ENCODE data around the gene FAM8A1. TPM values are rescaled to one million over a fixed set of nuclear protein-coding genes. Genes with fewer than 3 reads are reported as not detected.

The FAM8A1 gene
- total RNA-seq, 6 experiments from 2014 or later: 27.5 to 51.4 (median 41.3) TPM

DNA sequence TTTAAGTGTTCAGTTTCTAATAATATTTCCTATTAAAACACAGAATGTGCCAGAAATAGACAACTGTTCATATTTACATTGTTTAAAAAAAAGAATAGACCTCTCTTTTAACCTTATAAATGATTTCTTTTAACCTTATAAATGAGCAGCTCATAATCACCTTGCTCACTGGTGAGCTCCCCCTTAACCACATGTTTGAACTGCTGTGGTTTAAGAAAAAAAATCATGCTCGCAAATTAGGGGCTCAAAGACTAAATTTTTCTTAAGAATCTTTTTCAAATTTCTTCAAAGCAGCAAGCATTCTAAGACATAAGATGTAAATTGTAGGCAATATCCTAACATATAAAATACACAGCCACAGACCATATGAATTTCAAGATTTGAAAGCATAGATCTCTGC is 32.8 kb downstream of the FAM8A1 start:
- H3K4me3 ChIP-seq: no peak overlapping the region
- H3K27ac ChIP-seq: no peak overlapping the region
- TF ChIP-seq POLR2A (IDR thresholded peaks at IDR 0.05) (no peak), CTCF (IDR thresholded peaks at IDR 0.05) (no peak)
- H3K4me1 ChIP-seq: peaks cover 0 to 13% (median 0%) of the 10 kb centered on the region in 4 donors
- intact Hi-C loops (cut with DNase I): no loop called here
- no peaks in the 10 kb centered on the region for H3K27me3 ChIP-seq
- H3K36me3 ChIP-seq: peaks cover 0 to 36% (median 6%) of the 10 kb centered on the region in 4 donors
- no peaks in the 10 kb centered on the region for H3K9me3 ChIP-seq
- 83% methylated on average over 1 of the region's 1 CpG for WGBS (ENCODE audit: insufficient coverage, low coverage, low lambda C conversion rate, missing lambda C conversion rate)
- no peak for DNase-seq
- ATAC-seq: no peak

GRCh38 chr6:17633465-17634188 is 33.5 kb downstream of the FAM8A1 start:
- ATAC-seq: peak in 1 of 4 donors; percentile 15
- intact Hi-C loops (cut with DNase I): no loop called here
- Histone ChIP-seq H3K27me3 (no peaks in the 10 kb centered on the region), H3K9me3 (no peaks in the 10 kb centered on the region), H3K4me1 (peaks cover 0 to 13% (median 0%) of the 10 kb centered on the region in 4 donors), H3K4me3 (no peak overlapping the region), H3K27ac (no peak overlapping the region), H3K36me3 (peaks cover 0 to 36% (median 4%) of the 10 kb centered on the region in 4 donors)
- TF ChIP-seq POLR2A (IDR thresholded peaks at IDR 0.05) (no peak), CTCF (IDR thresholded peaks at IDR 0.05) (no peak)
- DNase-seq: no peak
- 59% methylated on average over 2 of the region's 2 CpGs for WGBS (ENCODE audit: insufficient coverage, low coverage, low lambda C conversion rate, missing lambda C conversion rate)

DNA sequence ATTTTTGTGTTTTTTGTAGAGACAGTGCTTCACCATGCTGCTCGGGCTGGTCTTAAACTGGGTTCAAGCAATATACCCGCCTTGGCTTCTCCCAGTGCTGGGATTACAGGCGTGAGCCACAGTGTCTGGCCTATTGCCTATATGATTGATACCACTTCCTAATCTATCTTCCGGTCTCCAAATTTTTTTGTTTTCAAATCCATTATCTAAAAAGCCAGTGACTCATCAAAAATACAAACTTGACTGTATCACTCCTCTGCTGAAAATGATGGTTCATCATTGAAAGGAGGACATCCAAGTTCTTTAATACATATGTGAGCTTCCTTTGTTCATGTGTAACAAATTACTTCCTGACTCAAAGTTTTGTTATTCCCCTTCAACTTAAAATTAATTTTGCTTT is 35.5 kb downstream of the FAM8A1 start:
- Histone ChIP-seq H3K36me3 (peaks cover 0 to 36% (median 7%) of the 10 kb centered on the region in 4 donors), H3K4me1 (peaks cover 0 to 8% (median 0%) of the 10 kb centered on the region in 4 donors), H3K27me3 (no peaks in the 10 kb centered on the region), H3K4me3 (no peak overlapping the region), H3K9me3 (no peaks in the 10 kb centered on the region), H3K27ac (no peak overlapping the region)
- ATAC-seq (no peak), DNase-seq (no peak)
- 89% methylated on average over 4 of the region's 4 CpGs for WGBS (ENCODE audit: insufficient coverage, low coverage, low lambda C conversion rate, missing lambda C conversion rate)
- intact Hi-C loops (cut with DNase I): no loop called here
- no peak for TF ChIP-seq POLR2A (IDR thresholded peaks at IDR 0.05)
- no peak for TF ChIP-seq CTCF (IDR thresholded peaks at IDR 0.05)

- Histone ChIP-seq H3K27me3 (no peaks in the 10 kb centered on the region), H3K36me3 (peaks cover 0 to 21% (median 7%) of the 10 kb centered on the region in 4 donors), H3K4me1 (no peaks in the 10 kb centered on the region), H3K4me3 (no peak overlapping the region), H3K9me3 (no peaks in the 10 kb centered on the region), H3K27ac (no peak overlapping the region)
- TF ChIP-seq POLR2A (IDR thresholded peaks at IDR 0.05): no peak
- no peak for TF ChIP-seq CTCF (IDR thresholded peaks at IDR 0.05)
- ATAC-seq (no peak), DNase-seq (no peak)
- WGBS (ENCODE audit: insufficient coverage, low coverage, low lambda C conversion rate, missing lambda C conversion rate): 88% methylated on average over 2 of the region's 2 CpGs
- intact Hi-C loops (cut with DNase I): no loop called here
Observed at GRCh38 chr6:17638212-17638715, 38.2 kb downstream of the FAM8A1 start.

Data from right lobe of liver (tissue), 6 donors.